ENCODE results near the gene TRNP1. TPM values are rescaled to one million over a fixed set of nuclear protein-coding genes. Genes with fewer than 3 reads are reported as not detected.

Gene TRNP1
- total RNA-seq, 1 donor = 19.1 TPM

GRCh38 chr1:27006683-27007082 lies 13.2 kb downstream of the TRNP1 start:
- TF ChIP-seq, protein P1, sequence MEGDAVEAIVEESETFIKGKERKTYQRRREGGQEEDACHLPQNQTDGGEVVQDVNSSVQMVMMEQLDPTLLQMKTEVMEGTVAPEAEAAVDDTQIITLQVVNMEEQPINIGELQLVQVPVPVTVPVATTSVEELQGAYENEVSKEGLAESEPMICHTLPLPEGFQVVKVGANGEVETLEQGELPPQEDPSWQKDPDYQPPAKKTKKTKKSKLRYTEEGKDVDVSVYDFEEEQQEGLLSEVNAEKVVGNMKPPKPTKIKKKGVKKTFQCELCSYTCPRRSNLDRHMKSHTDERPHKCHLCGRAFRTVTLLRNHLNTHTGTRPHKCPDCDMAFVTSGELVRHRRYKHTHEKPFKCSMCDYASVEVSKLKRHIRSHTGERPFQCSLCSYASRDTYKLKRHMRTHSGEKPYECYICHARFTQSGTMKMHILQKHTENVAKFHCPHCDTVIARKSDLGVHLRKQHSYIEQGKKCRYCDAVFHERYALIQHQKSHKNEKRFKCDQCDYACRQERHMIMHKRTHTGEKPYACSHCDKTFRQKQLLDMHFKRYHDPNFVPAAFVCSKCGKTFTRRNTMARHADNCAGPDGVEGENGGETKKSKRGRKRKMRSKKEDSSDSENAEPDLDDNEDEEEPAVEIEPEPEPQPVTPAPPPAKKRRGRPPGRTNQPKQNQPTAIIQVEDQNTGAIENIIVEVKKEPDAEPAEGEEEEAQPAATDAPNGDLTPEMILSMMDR (IDR thresholded peaks at IDR 0.05; ENCODE audit: insufficient read depth, low read length) = no peak

DNA sequence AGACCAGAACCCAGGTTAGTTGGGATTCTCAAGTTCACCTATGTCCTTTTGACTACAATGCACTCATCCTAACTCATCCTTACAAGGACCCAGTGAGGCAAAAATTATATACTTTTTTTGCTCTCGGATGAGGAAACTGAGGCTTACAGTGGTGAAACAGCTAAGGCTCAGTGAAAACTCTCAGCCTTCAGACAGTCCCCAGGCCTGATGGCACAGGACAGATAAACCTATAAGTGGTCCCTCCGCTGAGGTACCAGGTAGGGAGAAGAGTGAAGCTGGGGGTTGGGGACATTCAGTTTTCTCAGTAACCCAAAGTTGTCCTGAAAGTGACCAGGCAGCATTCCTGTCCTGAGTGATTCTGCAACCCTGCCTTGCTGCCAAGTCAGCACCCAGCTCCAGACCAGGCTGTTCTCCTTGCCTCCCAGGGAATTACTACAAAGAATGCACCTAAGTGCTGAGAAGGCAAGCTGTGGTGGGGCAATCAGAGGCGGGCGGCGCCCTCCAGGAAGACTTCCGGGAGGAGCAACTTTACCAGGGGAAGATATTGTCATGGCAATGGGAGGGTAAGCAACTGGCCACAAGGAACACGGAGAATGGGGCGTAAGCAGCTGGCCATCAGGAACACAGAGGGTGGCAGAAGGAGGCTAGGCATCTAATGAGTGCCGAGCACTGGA lies 14.6 kb downstream of the TRNP1 start:
- DNase-seq (ENCODE audit: low read depth) = no peak
- TF ChIP-seq, protein P1 (IDR thresholded peaks at IDR 0.05; ENCODE audit: insufficient read depth, low read length) = no peak
- H3K4me3 ChIP-seq (ENCODE audit: low read depth, low read length) = no peak overlapping the region

More at GRCh38 chr1:27006683-27007082, 13.2 kb downstream of the TRNP1 start:
- DNase-seq (ENCODE audit: low read depth) = no peak
- no peak overlapping the region for H3K4me3 ChIP-seq (ENCODE audit: low read depth, low read length)

DNA sequence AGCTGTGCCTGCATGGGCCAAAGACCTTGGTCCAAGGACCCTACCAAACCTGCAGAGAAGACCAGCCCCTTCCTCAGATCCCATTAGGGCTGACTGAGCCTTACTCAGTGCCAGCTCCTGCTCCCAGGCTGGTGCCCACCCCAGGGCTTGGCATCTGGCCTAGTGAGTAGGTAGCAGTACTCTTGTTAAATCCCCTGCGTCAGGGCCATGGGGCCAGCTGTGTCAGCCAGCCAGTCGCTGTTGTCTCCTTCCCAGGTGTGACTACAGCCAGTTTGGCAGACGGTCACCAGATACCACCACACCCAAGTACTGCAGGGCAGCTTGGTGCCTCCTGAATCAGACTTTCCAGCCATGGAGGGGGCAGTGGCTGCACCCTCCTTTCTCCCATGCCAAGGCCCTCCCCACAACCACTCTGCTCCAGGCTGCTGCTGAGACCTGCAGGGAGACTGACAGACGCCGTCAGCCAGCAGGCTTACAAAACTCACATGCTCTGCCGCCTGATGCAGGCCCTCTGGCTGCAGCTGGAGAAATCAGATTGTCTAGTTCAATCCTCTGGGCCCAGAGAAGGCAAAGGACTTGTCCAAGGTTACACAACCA lies 16.2 kb downstream of the TRNP1 start:
- no peak overlapping the region for H3K4me3 ChIP-seq (ENCODE audit: low read depth, low read length)
- TF ChIP-seq, protein P1 (IDR thresholded peaks at IDR 0.05; ENCODE audit: insufficient read depth, low read length) = no peak
- no peak for DNase-seq (ENCODE audit: low read depth)

GRCh38 chr1:27010226-27010994 lies 16.9 kb downstream of the TRNP1 start:
- TF ChIP-seq, protein P1 (IDR thresholded peaks at IDR 0.05; ENCODE audit: insufficient read depth, low read length) = no peak
- peak overlapping the region; percentile 17 for H3K4me3 ChIP-seq (ENCODE audit: low read depth, low read length)
- no peak for DNase-seq (ENCODE audit: low read depth)

DNA sequence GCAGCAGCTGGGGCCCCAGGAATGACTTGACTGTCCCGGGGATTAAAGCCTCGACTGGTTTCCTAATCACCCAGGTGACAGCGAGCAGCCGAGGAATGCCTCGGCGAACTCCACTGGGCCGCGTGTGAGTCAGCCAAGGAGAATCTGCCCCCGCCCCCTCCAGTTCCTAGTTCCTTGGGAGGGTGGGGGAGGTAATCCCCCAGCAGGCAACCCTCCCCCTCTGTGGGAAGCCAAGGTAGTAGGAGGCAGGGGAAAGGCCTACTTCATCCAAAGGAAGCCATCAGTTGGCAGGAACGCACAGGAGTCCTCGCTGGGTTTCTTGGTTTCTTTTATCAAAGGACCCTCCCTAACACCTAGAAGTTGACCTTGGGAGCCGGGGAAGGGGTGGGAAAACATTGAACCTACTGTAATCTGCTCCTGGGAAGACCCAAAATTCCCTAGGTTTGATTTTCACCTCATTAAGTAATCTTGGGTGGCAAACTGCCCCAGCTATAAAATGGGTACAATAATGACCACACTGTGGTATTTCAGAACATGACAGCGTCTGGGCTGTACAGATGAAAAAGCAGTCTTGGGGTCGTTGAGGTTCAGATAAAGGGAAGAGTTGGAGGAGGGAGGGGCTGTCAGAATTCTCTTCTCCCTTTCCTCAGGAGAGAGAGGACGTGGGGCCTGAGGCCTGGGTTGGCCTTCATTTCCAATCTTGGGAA lies 17.7 kb downstream of the TRNP1 start:
- DNase-seq (ENCODE audit: low read depth) = peak; percentile 65
- H3K4me3 ChIP-seq (ENCODE audit: low read depth, low read length) = no peak overlapping the region
- TF ChIP-seq, protein P1 (IDR thresholded peaks at IDR 0.05; ENCODE audit: insufficient read depth, low read length) = no peak

DNA sequence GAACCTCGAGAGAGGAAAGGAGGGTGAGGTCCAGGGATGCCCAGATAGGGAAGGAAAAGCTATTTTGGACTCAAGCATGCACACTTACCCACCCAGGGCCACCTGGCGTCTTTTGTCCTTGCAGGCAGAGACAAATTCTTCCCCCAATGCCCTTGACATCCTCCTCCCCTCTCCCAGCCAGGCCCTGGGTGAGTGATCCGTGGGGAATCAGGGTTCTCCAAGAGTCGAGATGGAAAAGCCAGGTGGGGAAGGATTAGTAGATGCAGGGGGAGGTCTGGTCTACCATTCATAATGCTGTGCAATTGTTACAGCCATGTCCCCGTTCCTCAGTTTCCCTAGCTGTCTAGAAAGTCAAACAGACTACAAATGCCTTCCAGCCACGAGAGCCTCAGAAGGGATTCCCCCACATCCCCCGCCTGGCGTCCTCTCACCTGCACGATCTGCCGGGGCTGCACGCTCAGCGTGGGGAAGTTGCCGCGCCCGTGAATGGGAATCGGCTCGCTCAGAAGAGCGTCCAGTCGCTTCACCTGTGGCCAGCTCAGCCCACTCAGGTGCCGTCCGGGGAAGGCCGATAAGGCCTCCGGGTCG lies 18.6 kb downstream of the TRNP1 start:
- no peak for DNase-seq (ENCODE audit: low read depth)
- TF ChIP-seq, protein P1 (IDR thresholded peaks at IDR 0.05; ENCODE audit: insufficient read depth, low read length) = no peak
- peak overlapping the region; percentile 52 for H3K4me3 ChIP-seq (ENCODE audit: low read depth, low read length)

Measured in fibroblast of the aortic adventitia (primary cell).